COLO668 (cell line): ENCODE results near the gene ATP6V1F.

Source experiments
- DNase-seq: peaks from one replicate; lab custom pipeline; 2025; ENCODE audit not compliant: unreplicated experiment; lab: John Stamatoyannopoulos, UW

Gene ATP6V1F

GRCh38 chr7:128847721-128848211, 14.9 kb upstream of the ATP6V1F start:
- no peak for DNase-seq

GRCh38 chr7:128848289-128849155, 14.1 kb upstream of the ATP6V1F start:
- no peak for DNase-seq

- DNase-seq, result no peak
Measured at GRCh38 chr7:128849156-128849515, 13.5 kb upstream of the ATP6V1F start.

- no peak for DNase-seq
Measured at GRCh38 chr7:128849804-128850490, 12.7 kb upstream of the ATP6V1F start.

- DNase-seq, result no peak
Measured at GRCh38 chr7:128852537-128853254, 10.0 kb upstream of the ATP6V1F start.

- no peak for DNase-seq
Measured at GRCh38 chr7:128853799-128854198, 8.9 kb upstream of the ATP6V1F start.

- DNase-seq, result no peak
Measured at GRCh38 chr7:128854396-128854795, 8.3 kb upstream of the ATP6V1F start.

- DNase-seq, result no peak
Measured at GRCh38 chr7:128855559-128855958, 7.1 kb upstream of the ATP6V1F start.

GRCh38 chr7:128856001-128856718, 6.5 kb upstream of the ATP6V1F start:
- DNase-seq, result no peak

- DNase-seq, result no peak
Measured at GRCh38 chr7:128858380-128859231, 4.0 kb upstream of the ATP6V1F start.

- no peak for DNase-seq
Measured at GRCh38 chr7:128859232-128860157, 3.2 kb upstream of the ATP6V1F start.

- no peak for DNase-seq
Measured at GRCh38 chr7:128860158-128861073, 2.2 kb upstream of the ATP6V1F start.

- no peak for DNase-seq
Measured at GRCh38 chr7:128861957-128862570, 592 bp upstream of the ATP6V1F start.

- peak; percentile 58 for DNase-seq
Measured at GRCh38 chr7:128863433-128863989, 855 bp downstream of the ATP6V1F start.

- DNase-seq, result no peak
Measured at GRCh38 chr7:128865303-128865702, 2.6 kb downstream of the ATP6V1F start.

GRCh38 chr7:128865996-128866877, 3.6 kb downstream of the ATP6V1F start:
- no peak for DNase-seq
